Mononuclear cell (primary cell): ENCODE results near the gene MTAP. TPM values are rescaled to one million over a fixed set of nuclear protein-coding genes. Genes with fewer than 3 reads are reported as not detected.

Experiments used
- H3K27me3 ChIP-seq: 2 replicates; pipeline ENCODE4 v1.6.0; 2011; ENCODE audit warnings: low read length, control low read depth; ENCODE audit not compliant: insufficient read depth
- H3K4me1 ChIP-seq: 2 replicates; pipeline ENCODE4 v1.5.1; 2011; ENCODE audit warnings: mild to moderate bottlenecking, low read length, control low read depth; ENCODE audit not compliant: insufficient read depth
- H3K4me3 ChIP-seq: 2 replicates; pipeline ENCODE4 v1.5.1; 2011; ENCODE audit warnings: mild to moderate bottlenecking, low read length, moderate library complexity
- H3K9me3 ChIP-seq: 2 replicates; pipeline ENCODE4 v1.5.1; 2011; ENCODE audit warnings: low read depth, mild to moderate bottlenecking, control low read depth, low read length
- total RNA-seq: library from RNA; depleted of rRNA; stranded (reverse); fragments of >200 nt; gene quantifications from one replicate; pipeline ENCODE4 v1.2.3, GENCODE V29; 2012

Gene MTAP
- total RNA-seq, 1 donor = 11.9 TPM

- Histone ChIP-seq H3K4me3 (no peak overlapping the region), H3K4me1 (no peaks in the 10 kb centered on the region), H3K27me3 (no peaks in the 10 kb centered on the region), H3K9me3 (no peaks in the 10 kb centered on the region)
Measured at GRCh38 chr9:21852754-21853153, 50.3 kb downstream of the MTAP start.

GRCh38 chr9:21853414-21853813, 51.0 kb downstream of the MTAP start:
- Histone ChIP-seq H3K9me3 (no peaks in the 10 kb centered on the region), H3K27me3 (no peaks in the 10 kb centered on the region), H3K4me3 (no peak overlapping the region), H3K4me1 (no peaks in the 10 kb centered on the region)

GRCh38 chr9:21854119-21854518, 51.7 kb downstream of the MTAP start:
- Histone ChIP-seq H3K4me1 (no peaks in the 10 kb centered on the region), H3K27me3 (no peaks in the 10 kb centered on the region), H3K4me3 (no peak overlapping the region), H3K9me3 (no peaks in the 10 kb centered on the region)

- no peaks in the 10 kb centered on the region for H3K27me3 ChIP-seq
Measured at GRCh38 chr9:21854594-21854993, 52.2 kb downstream of the MTAP start.

GRCh38 chr9:21856301-21857094, 54.1 kb downstream of the MTAP start:
- H3K27me3 ChIP-seq = no peaks in the 10 kb centered on the region
- H3K9me3 ChIP-seq = no peaks in the 10 kb centered on the region
- no peak overlapping the region for H3K4me3 ChIP-seq
- H3K4me1 ChIP-seq = no peaks in the 10 kb centered on the region

More at GRCh38 chr9:21854594-21854993, 52.2 kb downstream of the MTAP start:
- H3K4me1 ChIP-seq = no peaks in the 10 kb centered on the region
- H3K9me3 ChIP-seq = no peaks in the 10 kb centered on the region
- H3K4me3 ChIP-seq = no peak overlapping the region

- no peaks in the 10 kb centered on the region for H3K4me1 ChIP-seq
- no peak overlapping the region for H3K4me3 ChIP-seq
- H3K9me3 ChIP-seq = no peaks in the 10 kb centered on the region
- no peaks in the 10 kb centered on the region for H3K27me3 ChIP-seq
Measured at GRCh38 chr9:21862871-21863270, 60.4 kb downstream of the MTAP start.

- Histone ChIP-seq H3K27me3 (no peaks in the 10 kb centered on the region), H3K4me1 (no peaks in the 10 kb centered on the region), H3K4me3 (no peak overlapping the region), H3K9me3 (no peaks in the 10 kb centered on the region)
Measured at GRCh38 chr9:21864505-21864904, 62.1 kb downstream of the MTAP start.

- Histone ChIP-seq H3K4me1 (no peaks in the 10 kb centered on the region), H3K4me3 (no peak overlapping the region), H3K27me3 (no peaks in the 10 kb centered on the region), H3K9me3 (no peaks in the 10 kb centered on the region)
Measured at GRCh38 chr9:21866302-21866701, 63.9 kb downstream of the MTAP start.

- no peaks in the 10 kb centered on the region for H3K9me3 ChIP-seq
- no peaks in the 10 kb centered on the region for H3K27me3 ChIP-seq
- H3K4me3 ChIP-seq = no peak overlapping the region
- no peaks in the 10 kb centered on the region for H3K4me1 ChIP-seq
Measured at GRCh38 chr9:21871256-21871975, 69.0 kb downstream of the MTAP start.

- no peaks in the 10 kb centered on the region for H3K4me1 ChIP-seq
- no peaks in the 10 kb centered on the region for H3K27me3 ChIP-seq
- H3K9me3 ChIP-seq = peaks cover 2% of the 10 kb centered on the region
- no peak overlapping the region for H3K4me3 ChIP-seq
Measured at GRCh38 chr9:21872696-21873095, 70.3 kb downstream of the MTAP start.

GRCh38 chr9:21873540-21874221, 71.2 kb downstream of the MTAP start:
- peaks cover 5% of the 10 kb centered on the region for H3K9me3 ChIP-seq
- no peak overlapping the region for H3K4me3 ChIP-seq
- H3K27me3 ChIP-seq = no peaks in the 10 kb centered on the region
- H3K4me1 ChIP-seq = no peaks in the 10 kb centered on the region

- Histone ChIP-seq H3K27me3 (no peaks in the 10 kb centered on the region), H3K4me1 (no peaks in the 10 kb centered on the region), H3K9me3 (peaks cover 5% of the 10 kb centered on the region), H3K4me3 (no peak overlapping the region)
Measured at GRCh38 chr9:21875893-21876292, 73.5 kb downstream of the MTAP start.

- no peaks in the 10 kb centered on the region for H3K4me1 ChIP-seq
- H3K4me3 ChIP-seq = no peak overlapping the region
- no peaks in the 10 kb centered on the region for H3K27me3 ChIP-seq
- H3K9me3 ChIP-seq = no peaks in the 10 kb centered on the region
Measured at GRCh38 chr9:21883642-21884041, 81.2 kb downstream of the MTAP start.

- Histone ChIP-seq H3K4me3 (no peak overlapping the region), H3K4me1 (no peaks in the 10 kb centered on the region), H3K27me3 (no peaks in the 10 kb centered on the region), H3K9me3 (peaks cover 14% of the 10 kb centered on the region)
Measured at GRCh38 chr9:21889673-21890072, 87.2 kb downstream of the MTAP start.

- Histone ChIP-seq H3K9me3 (peaks cover 14% of the 10 kb centered on the region), H3K4me3 (no peak overlapping the region), H3K27me3 (no peaks in the 10 kb centered on the region), H3K4me1 (no peaks in the 10 kb centered on the region)
Measured at GRCh38 chr9:21890696-21891095, 88.3 kb downstream of the MTAP start.
